GM18502 (cell line): ENCODE measurements around the gene BABAM2.
"Not testable (repeated sequence)": the region's sequence is repeated elsewhere in the genome, so short reads cannot be mapped to it uniquely, and the experiment has no call there.

ENCODE experiments used
- ATAC-seq: cut with Tn5 transposase; IDR thresholded peaks from one replicate; pipeline ENCODE4 v1.9.1; 2021; ENCODE audit warnings: mild to moderate bottlenecking; ENCODE audit not compliant: unreplicated experiment, poor library complexity

The BABAM2 gene

DNA sequence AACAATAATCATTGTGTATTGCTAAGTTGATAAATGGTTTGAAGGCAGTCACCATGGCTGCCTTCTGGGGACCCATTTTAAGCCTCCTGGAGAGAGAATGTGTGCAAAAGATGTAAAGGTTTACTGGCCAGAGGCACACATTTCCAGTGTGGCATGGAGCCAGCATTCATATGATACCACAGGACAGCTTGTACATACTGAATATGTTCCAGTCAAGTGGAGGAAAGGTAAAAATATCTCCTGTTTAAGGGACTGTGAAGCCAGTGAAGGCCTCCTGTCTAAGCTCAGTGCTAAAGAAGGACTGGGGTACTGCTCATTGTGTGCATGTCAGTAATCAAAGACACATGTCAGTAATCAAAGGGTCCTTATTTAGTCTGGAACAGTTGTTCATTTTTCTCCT is 119.2 kb downstream of the BABAM2 start:
- ATAC-seq, result no peak

DNA sequence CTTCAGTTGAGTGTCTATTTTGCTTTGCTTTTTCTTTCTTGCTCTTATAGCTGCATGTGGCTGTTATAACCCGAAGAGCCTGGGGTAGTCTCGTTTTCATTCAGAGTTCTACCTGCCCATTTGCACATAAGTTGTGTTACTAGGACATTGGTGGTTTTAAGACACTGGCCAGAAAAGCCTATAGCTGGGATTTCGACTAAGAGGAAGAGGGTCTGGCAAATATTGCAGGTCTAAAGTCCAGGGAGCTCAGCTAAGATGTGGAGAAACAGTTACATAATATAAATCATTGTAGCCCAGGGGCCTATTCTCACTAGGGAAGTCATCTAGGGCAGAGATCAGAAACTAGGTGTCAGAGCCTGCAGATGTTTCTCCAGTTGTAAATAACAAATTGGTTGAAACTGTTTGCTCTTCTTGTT is 120.8 kb downstream of the BABAM2 start:
- ATAC-seq, result no peak

DNA sequence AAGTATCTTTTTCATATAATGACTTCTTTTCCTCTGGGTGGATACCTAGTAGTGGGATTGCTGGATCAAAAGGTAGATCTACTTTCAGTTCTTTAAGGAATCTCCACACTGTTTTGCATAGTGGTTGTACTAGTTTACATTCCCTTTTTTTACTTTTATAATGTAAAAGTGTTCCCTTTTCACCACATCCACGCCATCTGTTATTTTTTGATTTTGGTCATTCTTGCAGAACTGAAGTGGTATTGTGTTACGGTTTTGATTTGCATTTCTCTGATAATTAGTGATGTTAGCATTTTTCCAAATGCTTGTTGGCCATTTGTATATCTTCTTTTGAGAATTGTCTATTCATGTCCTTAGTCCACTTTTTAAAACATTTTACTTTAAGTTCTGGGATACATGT is 127.9 kb downstream of the BABAM2 start:
- ATAC-seq, result not testable (repeated sequence)

DNA sequence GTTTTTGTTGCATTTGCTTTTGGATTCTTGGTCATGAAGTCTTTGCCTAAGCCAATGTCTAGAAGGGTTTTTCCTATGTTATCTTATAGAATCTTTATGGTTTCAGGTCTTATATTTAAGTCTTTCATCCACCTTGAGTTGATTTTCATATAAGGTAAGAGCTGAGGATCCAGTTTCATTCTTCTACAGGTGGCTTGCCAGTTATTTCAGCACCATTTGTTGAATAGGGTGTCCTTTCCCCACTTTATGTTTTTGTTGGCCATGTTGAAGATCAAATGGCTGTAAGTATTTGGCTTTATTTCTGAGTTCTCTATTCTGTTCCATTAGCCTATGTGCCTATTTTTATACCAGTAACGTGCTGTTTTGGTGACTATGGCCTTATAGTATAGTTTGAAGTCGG is 129.0 kb downstream of the BABAM2 start:
- ATAC-seq, result not testable (repeated sequence)

DNA sequence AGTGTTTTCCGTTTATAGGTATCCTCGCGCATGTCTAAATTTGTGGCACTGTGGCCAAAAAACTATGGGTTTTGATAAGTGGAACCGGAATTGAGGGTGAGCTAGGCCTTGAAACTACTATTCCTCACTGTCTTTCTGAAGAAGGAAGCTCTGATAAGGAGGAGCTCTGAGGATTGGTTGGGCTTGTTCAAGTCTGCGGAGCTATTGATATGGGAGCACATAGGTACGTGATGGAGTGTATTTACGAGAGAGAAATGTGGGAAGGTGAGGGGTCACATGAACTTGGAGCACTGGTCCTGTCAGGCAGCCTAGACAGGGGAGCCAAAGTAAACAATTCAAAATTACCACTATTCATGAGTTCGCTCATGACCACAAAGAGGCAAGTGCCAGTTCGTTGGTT is 131.4 kb downstream of the BABAM2 start:
- no peak for ATAC-seq

DNA sequence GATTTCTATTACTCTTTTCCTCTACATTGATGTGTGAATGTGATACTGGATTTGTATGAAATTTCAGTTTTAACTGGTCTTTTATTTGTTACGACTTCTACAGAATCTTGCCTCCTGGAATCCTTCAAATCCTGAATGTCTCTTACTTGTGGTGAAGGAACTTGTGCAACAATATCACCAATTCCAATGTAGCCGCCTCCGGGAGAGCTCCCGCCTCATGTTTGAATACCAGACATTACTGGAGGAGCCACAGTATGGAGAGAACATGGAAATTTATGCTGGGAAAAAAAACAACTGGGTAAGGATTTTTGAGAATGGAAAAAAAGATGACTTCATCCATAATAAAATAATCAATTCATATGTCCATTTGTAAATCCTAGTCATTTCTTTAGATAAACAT is 134.6 kb downstream of the BABAM2 start:
- no peak for ATAC-seq

DNA sequence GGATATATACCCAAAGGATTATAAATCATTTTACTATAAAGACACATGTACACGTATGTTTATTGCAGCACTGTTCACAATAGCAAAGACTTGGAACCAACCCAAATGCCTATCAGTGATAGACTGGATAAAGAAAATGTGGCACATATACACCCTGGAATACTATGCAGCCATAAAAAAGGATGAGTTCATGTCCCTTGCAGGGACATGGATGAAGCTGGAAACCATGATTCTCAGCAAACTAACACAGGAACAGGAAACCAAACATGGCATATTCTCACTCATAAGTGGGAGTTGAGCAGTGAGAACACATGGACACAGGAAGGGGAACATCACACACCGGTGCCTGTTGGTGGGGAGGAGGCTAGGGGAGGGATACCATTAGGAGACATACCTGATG is 135.7 kb downstream of the BABAM2 start:
- not testable (repeated sequence) for ATAC-seq

DNA sequence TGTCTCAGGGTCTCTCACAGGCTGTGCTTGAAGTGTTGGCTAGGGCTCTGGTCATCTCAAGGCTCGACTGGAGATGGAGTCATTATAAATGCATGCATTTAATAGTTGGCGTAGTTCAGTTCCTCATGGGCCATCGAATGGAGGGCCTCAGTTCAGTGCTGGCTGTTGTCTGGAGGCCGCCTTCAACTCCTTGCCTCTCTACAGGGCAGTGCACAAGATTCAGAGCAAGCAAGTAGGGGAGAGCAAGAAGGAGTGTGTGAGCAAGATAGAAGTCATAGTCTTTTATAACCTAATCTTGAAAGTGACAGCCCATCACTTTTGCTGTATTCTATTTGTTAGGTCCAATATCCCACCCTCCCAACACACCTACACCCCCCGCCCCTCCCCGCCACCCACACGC is 137.5 kb downstream of the BABAM2 start:
- no peak for ATAC-seq

DNA sequence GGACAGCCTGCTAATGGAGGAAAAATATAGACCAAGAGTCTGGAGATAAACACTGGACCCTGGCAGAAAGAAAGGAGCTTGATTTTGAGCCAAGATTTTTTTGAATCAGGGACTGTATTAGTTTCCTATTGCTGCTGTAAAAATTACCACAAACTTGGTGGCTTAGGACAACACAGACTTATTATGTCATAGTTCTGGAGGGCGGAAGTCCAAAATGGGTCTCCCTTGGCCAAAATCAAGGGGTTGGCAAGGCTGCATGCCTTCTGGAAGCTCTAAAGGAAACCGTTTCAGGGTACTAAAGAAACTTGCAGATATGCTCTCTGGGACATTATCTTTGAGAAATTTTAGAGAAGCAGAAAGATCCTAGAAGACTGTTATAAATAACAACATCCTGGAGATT is 140.1 kb downstream of the BABAM2 start:
- no peak for ATAC-seq

DNA sequence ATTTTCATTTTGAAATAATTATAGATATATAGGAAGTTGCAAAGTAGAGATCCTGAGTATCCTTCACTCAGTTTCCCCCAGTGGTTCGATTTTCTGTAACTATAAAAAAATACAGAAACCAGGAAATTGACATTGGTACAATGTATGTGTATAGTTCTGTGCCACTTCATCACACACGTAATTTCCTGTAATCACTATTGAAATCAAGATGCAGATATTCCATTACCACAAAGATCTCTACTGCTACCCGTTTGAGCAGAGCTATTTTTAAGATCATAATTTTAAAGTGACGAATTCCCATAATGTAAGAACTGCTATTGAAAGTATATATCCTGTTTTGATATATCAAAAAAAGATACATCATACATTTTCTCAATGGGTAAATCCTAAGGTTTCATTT is 142.3 kb downstream of the BABAM2 start:
- no peak for ATAC-seq

DNA sequence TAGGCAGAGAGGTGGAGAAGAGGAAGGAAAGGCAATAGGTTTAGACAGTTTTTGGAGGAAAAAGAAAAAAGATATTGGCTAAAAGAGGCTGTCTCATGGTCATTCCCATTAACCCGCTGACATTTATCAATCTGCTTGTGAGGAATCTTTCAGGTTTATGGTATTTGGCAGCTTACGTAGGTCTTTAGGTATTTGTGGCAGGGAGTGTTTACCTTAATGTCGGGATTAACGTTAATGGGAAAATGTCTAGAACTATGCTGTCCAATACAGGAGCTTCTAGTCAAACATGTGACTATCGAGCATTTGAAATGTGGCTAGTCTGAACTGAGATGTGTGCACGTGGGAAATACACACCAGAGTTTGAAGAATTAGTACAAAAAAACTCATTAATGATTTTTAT is 144.2 kb downstream of the BABAM2 start:
- ATAC-seq, result no peak

DNA sequence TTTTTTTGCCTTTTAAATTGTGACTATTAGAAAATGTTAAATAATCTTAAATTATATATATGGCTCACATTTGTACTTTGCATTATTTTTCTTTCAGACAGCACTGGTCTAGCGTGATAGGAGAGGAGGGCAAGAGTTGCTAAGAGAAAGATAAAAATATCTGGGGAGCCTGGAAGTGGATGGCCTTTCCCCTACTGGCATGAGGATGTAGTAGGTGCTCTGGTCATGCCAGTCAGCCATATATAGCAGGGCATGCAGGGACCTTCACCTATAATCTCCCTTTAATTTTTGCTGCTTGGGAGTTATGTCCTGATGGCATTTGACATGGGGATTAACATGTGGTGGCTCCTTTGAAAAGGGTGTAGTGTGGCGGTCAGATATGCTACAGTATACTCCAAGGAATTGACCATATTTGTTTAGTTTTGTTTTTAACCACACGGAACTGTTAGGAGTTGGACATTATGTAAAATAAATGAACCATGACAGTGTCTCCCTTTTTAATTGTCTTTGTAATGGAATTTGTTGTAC is 144.7 kb downstream of the BABAM2 start:
- no peak for ATAC-seq

DNA sequence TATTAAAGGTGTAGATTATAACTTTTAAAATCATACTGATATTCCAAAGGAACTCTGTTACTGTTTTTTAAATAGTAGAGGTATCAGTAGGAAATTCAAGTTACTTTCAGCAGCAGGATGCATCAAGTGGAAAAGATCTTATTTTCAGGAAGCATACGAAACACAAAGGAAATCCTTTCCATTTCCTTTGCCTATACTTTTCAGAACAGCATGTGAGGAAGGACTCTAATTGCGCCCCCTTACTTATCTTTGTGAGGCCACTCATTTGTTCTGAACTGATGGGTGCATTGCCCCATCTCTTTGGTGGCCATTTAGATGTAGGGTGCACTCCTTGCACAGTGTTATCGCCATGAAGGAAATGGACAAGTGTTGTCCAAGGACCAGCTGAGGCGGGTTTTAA is 145.3 kb downstream of the BABAM2 start:
- no peak for ATAC-seq

DNA sequence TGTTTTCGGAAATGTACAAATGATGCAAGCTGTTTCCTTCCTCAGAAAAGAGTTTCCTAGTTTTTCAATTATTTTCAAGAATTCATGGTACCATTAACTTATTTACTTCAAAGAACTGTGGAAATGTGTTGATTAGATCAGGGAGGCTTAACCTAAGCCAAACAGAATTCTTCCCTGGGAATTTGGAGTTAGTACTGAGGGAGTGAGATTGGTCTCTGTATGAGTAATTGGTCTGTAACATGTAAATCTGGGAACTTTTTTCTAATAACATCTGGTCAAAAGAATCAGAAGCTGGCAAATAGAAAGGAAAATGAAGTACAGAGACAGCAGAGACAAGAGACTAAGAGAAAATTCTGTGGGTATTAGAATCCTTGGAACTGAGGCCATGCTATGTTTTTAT is 145.8 kb downstream of the BABAM2 start:
- no peak for ATAC-seq

DNA sequence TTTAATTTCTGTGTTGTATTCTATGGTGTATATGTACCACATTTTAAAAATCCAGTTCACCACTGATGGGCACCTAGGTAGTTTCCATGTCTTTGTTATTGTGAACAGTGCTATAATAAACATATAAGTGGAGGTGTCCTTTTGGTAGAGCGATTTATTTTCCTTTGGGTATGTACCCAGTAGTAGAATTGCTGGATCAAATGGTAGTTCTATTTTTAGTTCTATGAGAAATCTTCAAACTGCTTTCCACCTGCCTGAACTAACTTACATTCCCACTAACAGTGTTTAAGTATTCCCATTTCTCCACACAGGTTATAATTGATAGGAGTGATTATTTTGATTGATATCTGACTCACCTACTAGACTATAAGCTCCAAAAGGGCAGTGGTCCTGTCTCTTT is 148.2 kb downstream of the BABAM2 start:
- ATAC-seq, result no peak

DNA sequence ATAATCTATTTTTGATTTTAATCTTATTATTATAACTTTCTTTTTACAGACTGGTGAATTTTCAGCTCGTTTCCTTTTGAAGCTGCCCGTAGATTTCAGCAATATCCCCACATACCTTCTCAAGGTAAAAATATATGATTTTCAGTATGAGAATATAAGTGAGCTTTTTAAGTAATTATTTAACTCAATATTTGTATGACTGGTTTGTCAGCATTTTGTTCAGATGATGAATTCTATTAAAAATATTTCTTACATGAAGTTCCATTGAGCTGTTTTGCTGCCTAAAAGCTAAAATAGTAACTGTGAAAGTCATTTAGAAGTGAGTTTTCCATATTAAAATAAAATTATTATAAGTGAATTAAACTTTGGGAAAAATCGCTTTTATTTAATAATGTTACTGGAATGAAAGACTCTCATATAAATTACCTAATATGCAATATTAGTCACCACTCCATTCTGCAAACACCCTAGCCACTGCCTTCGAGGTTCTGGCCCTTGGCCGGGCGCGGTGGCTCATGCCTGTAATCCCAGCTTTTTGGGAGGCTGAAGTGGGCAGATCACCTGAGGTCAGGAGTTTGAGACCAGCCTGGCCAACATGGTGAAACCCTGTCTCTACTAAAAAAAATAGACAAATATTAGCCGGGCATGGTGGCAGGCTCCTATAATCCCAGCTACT is 155.3 kb downstream of the BABAM2 start:
- ATAC-seq, result no peak

DNA sequence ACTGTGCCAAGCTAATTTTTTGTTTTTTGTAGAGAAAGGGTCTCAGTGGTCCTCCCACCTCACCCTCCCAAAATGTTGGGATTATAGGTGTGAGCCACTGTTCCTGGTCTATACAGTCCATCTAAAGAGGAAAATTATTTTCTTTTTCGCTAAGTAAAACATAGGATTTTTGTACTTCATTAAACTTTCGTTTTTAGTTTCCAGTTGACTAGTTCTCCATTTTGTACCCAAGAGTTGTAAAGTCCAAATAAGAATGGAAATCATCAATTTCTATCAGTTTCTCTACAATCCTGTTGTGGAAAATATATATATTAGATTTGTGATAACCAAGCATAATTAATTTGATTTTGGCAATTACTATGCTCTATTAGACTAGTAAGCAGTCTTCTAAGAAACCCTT is 156.4 kb downstream of the BABAM2 start:
- ATAC-seq, result no peak

DNA sequence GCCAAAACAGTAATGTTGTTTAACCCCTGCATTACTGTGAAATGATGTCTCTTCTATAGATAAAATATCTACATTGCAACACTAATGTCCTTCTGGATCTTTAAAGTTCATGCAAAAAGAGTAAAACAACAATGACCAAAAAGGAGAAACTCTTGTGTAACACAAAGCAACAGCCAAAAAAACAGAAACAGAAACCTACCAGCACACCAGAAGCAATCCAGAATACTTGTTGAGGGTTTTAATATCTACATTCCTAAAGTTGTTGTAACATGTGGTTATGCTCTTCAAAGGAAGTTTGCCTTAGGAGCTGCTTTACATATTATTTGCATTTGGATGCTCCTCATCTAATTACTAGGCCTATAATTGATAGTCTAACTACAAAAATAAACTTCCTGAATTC is 157.2 kb downstream of the BABAM2 start:
- ATAC-seq, result no peak

DNA sequence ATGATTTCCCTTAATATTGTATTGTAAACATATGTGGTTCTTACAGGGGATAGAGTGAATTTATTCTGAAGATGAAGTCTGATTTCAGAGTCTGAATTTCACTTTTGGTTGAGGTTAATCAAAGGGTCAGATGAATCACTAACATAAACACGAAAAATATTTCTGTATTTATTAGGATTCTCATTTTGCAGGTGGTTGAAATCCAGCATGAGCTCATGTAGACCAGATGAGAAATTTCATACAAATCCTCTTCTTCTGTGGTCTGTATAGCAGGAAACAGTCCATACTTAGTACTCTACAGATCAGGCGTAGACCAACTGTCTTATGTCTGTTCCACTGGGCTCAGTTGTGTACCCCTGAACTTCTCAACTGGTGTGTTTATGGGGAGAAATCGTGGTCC is 157.8 kb downstream of the BABAM2 start:
- no peak for ATAC-seq

DNA sequence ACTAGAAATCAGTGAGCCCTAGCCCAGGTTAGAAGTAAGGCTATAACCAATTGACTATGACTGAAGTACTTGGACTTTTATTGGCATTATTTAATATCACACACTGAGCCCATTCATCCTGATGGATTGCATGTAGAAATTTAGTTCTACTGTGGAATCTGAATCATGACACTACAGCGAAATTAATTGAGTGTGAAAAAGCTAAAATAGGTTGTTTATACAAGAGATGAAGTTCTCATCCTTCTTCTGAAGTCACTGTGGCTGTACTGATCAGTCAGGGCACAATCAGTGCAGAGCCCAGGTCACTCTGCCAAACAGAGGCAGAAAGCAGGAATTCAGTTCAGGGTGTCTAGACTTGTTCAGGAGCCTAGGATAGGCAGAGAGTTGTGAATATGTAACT is 158.9 kb downstream of the BABAM2 start:
- no peak for ATAC-seq

DNA sequence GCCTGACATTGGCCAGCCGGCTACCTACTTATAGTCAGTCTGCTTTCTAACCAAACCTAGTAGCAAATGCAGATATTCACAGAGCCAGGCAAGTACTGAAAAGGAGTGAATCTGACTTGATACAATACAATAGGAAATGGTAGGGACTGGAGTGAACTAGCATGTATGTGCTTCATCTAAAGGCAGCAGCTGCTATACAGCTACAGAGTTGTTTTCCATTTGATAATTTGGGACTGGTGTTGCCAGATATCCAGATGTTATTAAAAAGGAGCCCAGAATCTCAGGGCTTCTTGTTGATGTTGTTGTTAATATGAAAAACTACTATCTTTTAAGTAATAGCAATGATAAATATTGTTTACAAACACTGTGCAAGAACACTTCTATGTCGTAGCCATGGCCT is 159.4 kb downstream of the BABAM2 start:
- no peak for ATAC-seq

DNA sequence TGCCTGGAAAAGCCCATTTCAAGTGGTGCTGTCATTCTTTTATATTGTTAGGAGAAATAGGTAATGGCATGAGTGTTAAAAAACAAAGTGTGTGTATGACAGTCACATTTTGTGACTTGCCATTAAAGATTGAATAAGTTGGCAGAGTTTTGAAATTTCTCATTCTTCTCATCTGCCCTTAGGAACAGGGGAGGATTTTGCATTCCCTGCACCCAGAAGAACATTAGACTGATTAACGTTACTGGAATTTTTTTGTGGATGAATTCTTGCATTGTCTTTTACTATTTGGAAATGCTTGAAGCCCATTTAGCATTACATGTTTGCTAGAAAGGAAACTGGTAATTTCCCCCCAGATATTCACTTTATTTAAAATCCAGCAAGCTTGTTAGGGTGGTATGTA is 162.2 kb downstream of the BABAM2 start:
- no peak for ATAC-seq

DNA sequence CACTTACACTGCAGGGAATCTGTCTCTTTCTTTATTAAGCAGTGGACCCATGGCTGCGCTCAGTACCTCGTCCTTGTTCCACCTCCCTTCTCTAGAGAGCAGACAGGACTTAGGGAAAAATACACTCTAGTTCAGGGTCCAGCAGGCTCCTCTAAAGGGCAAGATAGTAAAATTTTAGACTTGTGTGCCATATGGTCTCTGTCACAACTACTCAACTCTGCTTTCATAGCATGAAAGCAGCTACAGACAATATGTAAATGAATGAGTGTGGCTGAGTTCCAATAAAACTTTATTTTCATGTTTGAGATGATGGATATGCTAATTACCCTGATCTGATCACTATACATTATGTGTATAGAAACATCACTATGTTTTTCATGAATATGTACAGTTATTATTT is 163.1 kb downstream of the BABAM2 start:
- ATAC-seq, result no peak
